Keratinocyte (primary cell): Measurements from ENCODE around the gene SLC41A1. TPM values are rescaled to one million over a fixed set of nuclear protein-coding genes. Genes with fewer than 3 reads are reported as not detected.

Experiments used
- DNase-seq: peaks from one replicate; pipeline ENCODE4 v3.0.0-alpha.2; 2011; ENCODE audit warnings: low read depth, missing footprints, low spot score
- FAIRE-seq: peaks from 2 replicates; lab custom pipeline; 2011; peaks lifted over from hg19 to GRCh38; lab: Jason Lieb, UNC
- H2AFZ ChIP-seq: 2 replicates; pipeline ENCODE4 v1.6.0; 2012; ENCODE audit warnings: low read length, control low read depth, inconsistent platforms; ENCODE audit not compliant: control insufficient read depth
- H3K27ac ChIP-seq: 2 replicates; pipeline ENCODE4 v1.5.1; 2011; ENCODE audit warnings: low read length; ENCODE audit not compliant: control insufficient read depth, insufficient read depth
- H3K27me3 ChIP-seq: 3 replicates; pipeline ENCODE4 v1.6.0; 2011; ENCODE audit warnings: low read length; ENCODE audit not compliant: control insufficient read depth, insufficient read depth; ENCODE audit errors: extremely low read depth
- H3K36me3 ChIP-seq, 2 experiments: 2 replicates in 1 of 2; 3 replicates in 1 of 2; pipeline ENCODE4 v1.5.1; 2011; ENCODE audit warnings: low read length in 2 of 2, mild to moderate bottlenecking in 1 of 2; ENCODE audit not compliant: control insufficient read depth in 2 of 2, insufficient read depth in 2 of 2; ENCODE audit errors: extremely low read depth in 1 of 2
- H3K4me1 ChIP-seq: 3 replicates; pipeline ENCODE4 v1.5.1; 2011; ENCODE audit warnings: low read length; ENCODE audit not compliant: control insufficient read depth, insufficient read depth; ENCODE audit errors: extremely low read depth
- H3K4me2 ChIP-seq: 3 replicates; pipeline ENCODE4 v1.6.0; 2011; ENCODE audit warnings: low read depth, low read length; ENCODE audit not compliant: control insufficient read depth, insufficient read depth; ENCODE audit errors: extremely low read depth
- H3K4me3 ChIP-seq, 3 experiments: fragments of 200-600 bp in 1 of 3; sonication (generic) in 1 of 3; 2 replicates in 2 of 3; 3 replicates in 1 of 3; pipeline ENCODE4 v1.5.1; 2011 to 2016; ENCODE audit warnings: low read length in 3 of 3, mild to moderate bottlenecking in 3 of 3, control low read depth in 2 of 3, inconsistent platforms in 1 of 3, low read depth in 1 of 3, mixed read lengths in 1 of 3, mixed run types in 1 of 3, moderate library complexity in 1 of 3; ENCODE audit not compliant: control insufficient read depth in 2 of 3, insufficient read depth in 2 of 3; ENCODE audit errors: extremely low read depth in 1 of 3
- H3K79me2 ChIP-seq: 2 replicates; pipeline ENCODE4 v1.6.0; 2012; ENCODE audit warnings: low read length; ENCODE audit not compliant: control insufficient read depth, insufficient read depth
- H3K9ac ChIP-seq: 3 replicates; pipeline ENCODE4 v1.6.0; 2011; ENCODE audit warnings: low read length; ENCODE audit not compliant: control insufficient read depth, insufficient read depth; ENCODE audit errors: extremely low read depth
- H3K9me1 ChIP-seq: 3 replicates; pipeline ENCODE4 v1.6.0; 2011; ENCODE audit warnings: low read length; ENCODE audit not compliant: control insufficient read depth, insufficient read depth; ENCODE audit errors: extremely low read depth
- H3K9me3 ChIP-seq: 2 replicates; pipeline ENCODE4 v1.5.1; 2012; ENCODE audit warnings: low read depth, low read length; ENCODE audit not compliant: control insufficient read depth
- H4K20me1 ChIP-seq: 3 replicates; pipeline ENCODE4 v1.6.0; 2011; ENCODE audit warnings: low read length; ENCODE audit not compliant: control insufficient read depth, insufficient read depth; ENCODE audit errors: extremely low read depth
- EZH2 ChIP-seq: IDR thresholded peaks from one replicate; pipeline ENCODE4 v1.6.1; 2012; ENCODE audit warnings: inconsistent platforms, mild to moderate bottlenecking, low read length, moderate library complexity
- dilution Hi-C: fragments of 300-500 bp; cut with MboI; formaldehyde crosslinking; loops from one replicate; pipeline ENCODE4 v1.7.0; 2020; ENCODE audit warnings: low sequenced_read_pairs; ENCODE audit not compliant: extremely low pct_ligation_motif_present
- polyA plus RNA-seq, 5 experiments: library from polyadenylated mRNA; depleted of rRNA in 3 of 5; stranded (reverse) in 3 of 5; stranded (forward) in 1 of 5; unstranded in 1 of 5; fragments of >200 nt; gene quantifications; 1 replicate in 1 of 5; 2 replicates in 3 of 5; 3 replicates in 1 of 5; pipeline versions ENCODE4 v1.2.1 to v1.2.3, GENCODE V29; 2011 to 2012; ENCODE audit warnings: missing spikeins in 2 of 5, low read depth in 1 of 5, low replicate concordance in 1 of 5
- TF ChIP-seq, protein P1 (sequence below), 3 experiments: IDR thresholded peaks in 1 of 3; conservative IDR thresholded peaks in 1 of 3; optimal IDR thresholded peaks in 1 of 3; 2 replicates in 2 of 3; 3 replicates in 1 of 3; pipeline versions ENCODE3 to v1.5.1; 2011; ENCODE audit warnings: low read length in 3 of 3, mild to moderate bottlenecking in 3 of 3, moderate library complexity in 2 of 3, control low read depth in 1 of 3, inconsistent platforms in 1 of 3; ENCODE audit not compliant: insufficient read depth in 2 of 3; ENCODE audit errors: extremely low read depth in 1 of 3

The SLC41A1 gene
- polyA plus RNA-seq, 1 donor (not counting 4 experiments of a cell fraction or from before 2014, with no cell fraction given) = 21.7 TPM

DNA sequence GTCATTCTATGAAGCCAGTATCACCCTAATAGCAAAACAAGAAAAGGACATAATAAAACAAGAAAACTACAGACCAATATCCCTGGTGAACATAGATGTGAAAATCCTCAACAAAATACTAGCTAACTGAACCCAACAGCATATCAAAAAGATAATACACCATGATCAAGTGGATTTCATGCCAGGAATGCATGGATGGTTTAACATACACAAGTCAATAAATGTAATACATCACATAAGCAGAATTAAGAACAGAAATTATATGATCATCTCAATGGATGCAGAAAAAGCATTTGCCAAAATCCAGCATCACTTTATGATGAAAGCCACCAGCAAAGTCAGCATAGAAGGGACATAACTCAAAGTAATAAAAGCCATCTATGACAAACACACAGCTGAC lies 43.4 kb upstream of the SLC41A1 start:
- Histone ChIP-seq H3K79me2 (no peaks in the 10 kb centered on the region), H3K27ac (no peak overlapping the region), H3K4me2 (no peak overlapping the region), H3K36me3 (no peaks in the 10 kb centered on the region), H3K27me3 (no peaks in the 10 kb centered on the region), H3K9me3 (peaks cover 2% of the 10 kb centered on the region), H3K4me3 (no peak overlapping the region), H3K4me1 (no peaks in the 10 kb centered on the region), H2AFZ (no peak overlapping the region), H3K9ac (no peak overlapping the region), H3K9me1 (no peaks in the 10 kb centered on the region), H4K20me1 (no peaks in the 10 kb centered on the region)
- no peak for FAIRE-seq
- dilution Hi-C loops = no loop called here
- no peak for TF ChIP-seq EZH2
- TF ChIP-seq, protein P1, sequence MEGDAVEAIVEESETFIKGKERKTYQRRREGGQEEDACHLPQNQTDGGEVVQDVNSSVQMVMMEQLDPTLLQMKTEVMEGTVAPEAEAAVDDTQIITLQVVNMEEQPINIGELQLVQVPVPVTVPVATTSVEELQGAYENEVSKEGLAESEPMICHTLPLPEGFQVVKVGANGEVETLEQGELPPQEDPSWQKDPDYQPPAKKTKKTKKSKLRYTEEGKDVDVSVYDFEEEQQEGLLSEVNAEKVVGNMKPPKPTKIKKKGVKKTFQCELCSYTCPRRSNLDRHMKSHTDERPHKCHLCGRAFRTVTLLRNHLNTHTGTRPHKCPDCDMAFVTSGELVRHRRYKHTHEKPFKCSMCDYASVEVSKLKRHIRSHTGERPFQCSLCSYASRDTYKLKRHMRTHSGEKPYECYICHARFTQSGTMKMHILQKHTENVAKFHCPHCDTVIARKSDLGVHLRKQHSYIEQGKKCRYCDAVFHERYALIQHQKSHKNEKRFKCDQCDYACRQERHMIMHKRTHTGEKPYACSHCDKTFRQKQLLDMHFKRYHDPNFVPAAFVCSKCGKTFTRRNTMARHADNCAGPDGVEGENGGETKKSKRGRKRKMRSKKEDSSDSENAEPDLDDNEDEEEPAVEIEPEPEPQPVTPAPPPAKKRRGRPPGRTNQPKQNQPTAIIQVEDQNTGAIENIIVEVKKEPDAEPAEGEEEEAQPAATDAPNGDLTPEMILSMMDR (optimal IDR thresholded peaks at IDR 0.05 in 1 of 3, IDR thresholded peaks at IDR 0.05 in 1 of 3, conservative IDR thresholded peaks at IDR 0.05 in 1 of 3; ENCODE audit: extremely low read depth in 1 of 3, insufficient read depth in 2 of 3, low read length in 3 of 3) = no peak
- DNase-seq = no peak

DNA sequence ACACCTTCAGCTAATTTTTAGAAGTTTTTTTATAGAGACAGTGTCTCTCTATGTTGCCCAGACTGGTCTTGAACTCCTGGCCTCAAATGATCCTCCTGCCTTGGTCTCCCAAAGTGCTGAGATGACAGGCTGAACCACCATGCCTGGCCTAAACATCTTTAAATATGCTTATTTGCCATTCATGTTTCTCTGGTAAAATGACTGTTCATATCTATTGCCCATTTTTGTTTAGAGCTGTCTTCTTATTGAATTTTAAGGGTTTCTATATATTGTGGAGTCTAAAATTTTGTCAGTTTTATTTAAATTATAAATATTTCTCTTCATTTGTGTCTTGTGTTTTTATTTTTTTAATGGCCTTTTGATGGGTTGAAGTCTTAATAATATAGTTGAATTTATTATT lies 40.0 kb upstream of the SLC41A1 start:
- Histone ChIP-seq H3K27ac (no peak overlapping the region), H3K36me3 (no peaks in the 10 kb centered on the region), H3K9ac (no peak overlapping the region), H3K4me3 (no peak overlapping the region), H3K4me1 (peaks cover 4% of the 10 kb centered on the region), H3K27me3 (peaks cover 8% of the 10 kb centered on the region), H4K20me1 (no peaks in the 10 kb centered on the region), H3K9me1 (no peaks in the 10 kb centered on the region), H3K4me2 (no peak overlapping the region), H3K79me2 (no peaks in the 10 kb centered on the region), H2AFZ (no peak overlapping the region), H3K9me3 (peaks cover 2% of the 10 kb centered on the region)
- DNase-seq (no peak), FAIRE-seq (no peak)
- no peak for TF ChIP-seq EZH2
- TF ChIP-seq, protein P1 (optimal IDR thresholded peaks at IDR 0.05 in 1 of 3, IDR thresholded peaks at IDR 0.05 in 1 of 3, conservative IDR thresholded peaks at IDR 0.05 in 1 of 3; ENCODE audit: extremely low read depth in 1 of 3, insufficient read depth in 2 of 3, low read length in 3 of 3) = no peak
- dilution Hi-C loops = no loop called here
